HG03442 (cell line): Measurements from ENCODE around the gene SP6.

Experiments
- ATAC-seq: cut with Tn5 transposase; IDR thresholded peaks from one replicate; pipeline ENCODE4 v1.9.1; 2021; ENCODE audit warnings: mild to moderate bottlenecking, moderate library complexity; ENCODE audit not compliant: unreplicated experiment

Gene SP6

DNA sequence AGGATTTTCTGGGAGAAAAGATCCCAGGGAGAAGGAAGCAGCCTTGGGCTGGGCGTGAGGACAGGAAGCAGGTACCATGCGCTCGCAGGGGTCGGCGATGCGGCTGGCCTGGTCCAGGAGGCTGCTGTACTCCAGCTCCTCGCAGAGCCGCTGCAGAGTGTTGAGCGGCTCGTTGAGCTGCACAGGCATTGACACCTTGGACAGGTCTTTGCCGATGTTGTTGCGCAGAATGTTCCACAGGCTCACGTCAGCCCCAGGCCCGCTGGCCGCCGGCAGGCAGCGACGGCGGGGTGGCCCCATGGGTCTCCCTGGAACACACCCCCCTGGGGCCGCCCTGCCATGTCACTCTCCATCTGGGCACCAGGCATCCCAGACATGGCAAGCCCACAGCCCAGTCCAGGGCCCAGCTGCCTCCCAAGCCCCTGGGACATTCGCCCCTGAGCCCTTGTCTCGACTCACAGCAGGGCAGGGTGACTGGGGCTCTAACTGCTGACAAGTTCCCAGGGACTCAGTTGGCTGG is 37.4 kb downstream of the SP6 start:
- ATAC-seq = no peak

GRCh38 chr17:47813077-47813476 is 37.9 kb downstream of the SP6 start:
- ATAC-seq = no peak

DNA sequence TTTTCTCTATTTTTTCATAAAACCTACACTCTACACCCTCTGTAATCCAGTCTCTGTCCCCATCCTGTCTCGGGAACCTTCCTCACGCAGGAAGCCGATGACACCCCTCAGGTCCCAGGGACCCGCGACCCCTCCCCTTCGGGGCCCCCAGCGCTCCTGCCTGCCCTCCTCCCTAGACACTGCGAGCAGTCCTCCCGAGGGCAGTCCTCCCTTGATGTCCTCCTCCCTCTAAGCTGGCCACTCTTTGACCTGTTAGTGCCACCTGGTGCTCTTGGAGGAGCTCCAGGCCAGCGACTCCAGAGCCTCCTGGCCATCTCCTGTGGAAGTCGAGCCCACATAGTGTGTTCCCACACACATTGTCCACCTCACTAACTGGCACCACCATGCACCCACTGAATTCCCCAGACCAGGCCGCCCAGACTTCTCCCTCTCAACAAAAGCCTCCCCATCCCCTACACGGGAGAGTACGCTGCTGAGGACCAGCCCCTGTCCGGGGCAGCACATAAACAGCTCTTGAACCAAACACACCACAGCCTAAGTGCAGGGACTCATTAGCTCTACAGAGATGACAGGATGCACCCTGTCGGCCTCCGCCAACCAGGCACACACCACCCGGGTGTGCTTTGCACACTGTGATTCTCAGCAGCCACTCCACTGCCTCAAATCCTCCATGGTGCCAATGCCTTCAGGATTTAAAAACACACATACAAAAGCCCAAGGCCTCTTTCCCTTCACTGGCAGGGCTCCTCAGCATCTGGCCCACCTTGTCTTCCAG is 38.6 kb downstream of the SP6 start:
- no peak for ATAC-seq

- no peak for ATAC-seq
These were observed 39.3 kb downstream of the SP6 start for GRCh38 chr17:47811709-47812108.

GRCh38 chr17:47810901-47811635 is 39.9 kb downstream of the SP6 start:
- ATAC-seq = no peak

GRCh38 chr17:47810200-47810821 is 40.7 kb downstream of the SP6 start:
- ATAC-seq = no peak

DNA sequence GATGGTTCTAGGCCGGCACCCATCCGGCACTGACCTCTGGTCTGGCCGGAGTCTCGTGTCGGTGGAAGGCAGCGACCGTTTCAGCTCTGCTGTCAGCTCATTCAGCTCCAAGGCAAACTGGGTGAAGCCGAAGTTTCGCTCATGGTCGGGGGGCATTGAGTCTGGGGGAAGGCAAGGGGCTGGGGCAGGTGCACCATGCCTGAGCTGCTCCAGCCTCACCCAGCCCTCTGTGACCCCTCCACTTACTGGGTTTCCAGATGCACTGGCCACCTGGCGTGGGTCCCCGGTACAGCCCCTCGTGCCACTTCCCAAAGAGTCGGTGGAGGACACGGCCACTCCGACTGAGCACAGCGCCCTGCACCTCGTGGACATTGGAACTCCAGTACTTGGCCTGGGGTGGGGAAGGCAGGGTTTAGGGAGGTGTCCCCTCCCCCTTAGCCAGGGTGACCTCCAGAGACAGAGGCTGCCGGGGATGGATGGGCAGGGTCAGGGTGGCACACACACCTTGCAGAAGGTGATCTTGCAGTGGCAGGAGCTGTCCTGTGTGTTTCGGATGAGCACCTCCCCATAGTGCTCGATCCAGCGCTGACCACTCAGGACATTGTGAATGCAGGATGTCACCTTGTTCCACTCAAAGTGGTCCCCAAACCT is 42.0 kb downstream of the SP6 start:
- no peak for ATAC-seq

DNA sequence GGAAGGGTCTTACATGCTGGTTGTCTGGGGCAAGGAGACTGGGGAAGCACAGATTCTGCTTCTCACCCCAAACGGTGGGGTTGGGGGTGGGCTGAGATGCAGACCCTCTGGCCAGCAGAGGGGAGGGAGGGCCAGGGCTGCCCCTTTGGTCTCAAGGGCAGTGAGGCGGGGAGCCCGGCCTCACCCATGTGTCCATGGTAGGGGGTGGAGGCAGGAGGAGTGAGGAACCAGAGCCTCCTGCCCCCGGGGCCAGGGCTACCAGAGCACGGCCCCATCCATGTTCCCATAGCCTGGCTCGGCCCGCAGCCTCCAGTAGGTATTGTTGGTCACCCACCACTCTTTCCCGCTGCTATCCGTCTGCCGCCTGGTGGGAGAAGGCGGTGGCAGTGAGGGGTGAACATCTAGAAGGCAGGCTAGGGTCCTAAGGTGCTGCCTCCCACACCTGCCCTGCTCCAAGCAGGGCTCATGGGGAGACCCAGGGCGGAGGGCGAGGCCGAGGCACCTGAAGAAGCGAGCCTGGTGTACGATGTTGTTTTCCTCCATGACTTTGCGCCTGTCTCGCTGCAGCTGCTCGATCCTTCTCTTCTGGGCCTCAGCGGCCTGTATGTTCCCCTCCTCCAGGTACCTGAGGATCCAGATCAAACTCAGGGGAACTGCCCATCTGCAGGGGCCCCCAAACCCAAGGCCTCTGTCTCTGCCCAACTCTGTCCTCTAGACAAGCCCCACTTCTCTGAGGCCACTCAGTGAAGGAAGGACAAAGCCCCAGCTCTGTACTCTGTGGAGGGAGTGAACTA is 42.7 kb downstream of the SP6 start:
- no peak for ATAC-seq

- no peak for ATAC-seq
These were observed 43.5 kb downstream of the SP6 start for GRCh38 chr17:47807421-47807820.

GRCh38 chr17:47806913-47807255 is 44.1 kb downstream of the SP6 start:
- no peak for ATAC-seq

GRCh38 chr17:47806026-47806912 is 44.7 kb downstream of the SP6 start:
- no peak for ATAC-seq

DNA sequence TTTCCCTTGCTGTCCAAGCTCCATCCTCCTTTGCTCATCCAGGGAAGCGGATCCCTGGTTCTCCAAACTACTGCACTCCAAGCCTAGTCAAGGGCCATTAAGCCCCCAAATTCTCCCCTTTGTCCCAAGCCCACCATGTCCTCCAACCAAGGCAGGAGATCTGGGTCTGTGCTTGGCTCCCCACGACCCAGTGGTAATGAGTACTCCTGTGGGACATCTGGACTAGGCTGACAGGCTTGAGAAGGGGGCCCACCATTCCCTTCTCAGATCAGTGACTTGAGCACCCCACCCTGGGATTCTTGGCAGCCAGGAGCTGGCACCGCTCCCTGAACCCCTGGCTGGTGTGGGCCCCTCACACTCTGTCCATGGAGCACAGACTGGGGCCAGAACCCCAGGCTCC is 46.5 kb downstream of the SP6 start:
- no peak for ATAC-seq

- ATAC-seq = no peak
These were observed 47.2 kb downstream of the SP6 start for GRCh38 chr17:47803751-47804150.

GRCh38 chr17:47803201-47803600 is 47.8 kb downstream of the SP6 start:
- no peak for ATAC-seq

- ATAC-seq = no peak
These were observed 48.5 kb downstream of the SP6 start for GRCh38 chr17:47802341-47803022.

- no peak for ATAC-seq
These were observed 49.1 kb downstream of the SP6 start for GRCh38 chr17:47801906-47802305.

DNA sequence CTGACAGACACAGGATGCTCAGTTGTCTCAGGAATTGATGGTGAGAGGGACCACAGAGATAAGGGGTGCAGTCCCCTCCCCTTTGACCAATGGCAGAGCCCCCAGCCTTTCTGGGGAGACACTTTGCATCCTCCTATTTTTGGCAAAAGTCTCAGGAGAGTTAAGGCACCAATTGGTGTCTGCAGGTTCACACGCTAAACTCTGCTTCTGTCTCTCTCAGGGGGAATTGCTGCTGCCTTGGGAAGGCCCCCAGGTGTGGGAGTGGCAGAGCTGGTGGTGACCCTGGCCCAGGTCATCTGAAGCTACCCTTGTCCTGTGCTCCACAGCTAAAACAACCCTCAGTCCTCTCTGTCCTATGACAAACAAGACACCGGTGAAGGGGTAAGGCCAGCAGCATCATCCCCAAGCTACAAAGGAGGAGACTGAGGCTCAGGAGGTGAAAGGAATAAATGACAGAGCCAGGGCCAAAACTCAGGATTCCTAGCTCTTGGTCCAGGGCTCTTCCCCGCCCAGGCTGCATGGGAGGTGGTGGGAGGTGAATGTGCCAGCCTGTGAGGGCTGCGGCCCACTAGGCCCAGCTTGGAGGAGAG is 49.7 kb downstream of the SP6 start:
- ATAC-seq = no peak

DNA sequence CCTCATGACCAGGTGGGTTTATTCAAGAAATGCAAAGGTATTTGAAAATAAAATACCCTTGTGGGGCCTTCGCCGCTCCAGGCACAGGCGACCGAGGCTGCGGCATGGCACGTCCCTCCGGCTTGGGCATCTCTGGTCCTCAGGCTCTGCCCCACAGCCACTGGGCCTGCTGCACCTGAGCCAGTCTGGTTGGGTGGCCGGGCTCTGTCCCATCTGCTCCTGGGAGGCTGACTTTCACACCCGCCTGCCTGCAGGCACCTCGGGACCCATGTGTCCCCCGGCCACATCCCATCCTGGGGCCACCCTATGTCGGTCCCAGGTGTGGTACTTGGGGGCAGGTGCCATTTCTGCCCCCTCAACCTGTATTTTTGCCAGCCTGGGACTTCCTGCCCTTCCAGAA is 50.3 kb downstream of the SP6 start:
- ATAC-seq = no peak

GRCh38 chr17:47797797-47798196 is 53.2 kb downstream of the SP6 start:
- no peak for ATAC-seq
